Progenitor cell of endocrine pancreas (in vitro differentiated cells): ENCODE measurements around the gene CRABP1. TPM values are rescaled to one million over a fixed set of nuclear protein-coding genes. Genes with fewer than 3 reads are reported as not detected.

Experiments used
- DNase-seq: peaks from one replicate; pipeline ENCODE4 v3.0.0; 2021; ENCODE audit warnings: low spot score; ENCODE audit not compliant: unreplicated experiment
- H3K27ac Mint-ChIP-seq: 2 replicates; pipeline ENCODE4 v1.8.0; 2021; ENCODE audit warnings: mild to moderate bottlenecking, moderate library complexity, mixed read lengths
- H3K27me3 Mint-ChIP-seq: 2 replicates; pipeline ENCODE4 v1.8.0; 2021; ENCODE audit warnings: mixed read lengths
- H3K36me3 Mint-ChIP-seq: 2 replicates; pipeline ENCODE4 v1.8.0; 2022; ENCODE audit warnings: mixed read lengths; ENCODE audit not compliant: insufficient read depth
- H3K4me1 Mint-ChIP-seq: 2 replicates; pipeline ENCODE4 v1.8.0; 2021; ENCODE audit warnings: low read depth, mixed read lengths
- H3K4me3 Mint-ChIP-seq: 2 replicates; pipeline ENCODE4 v1.8.0; 2021; ENCODE audit warnings: low read depth, mild to moderate bottlenecking, moderate library complexity, mixed read lengths
- H3K9me3 Mint-ChIP-seq: 2 replicates; pipeline ENCODE4 v1.8.0; 2021; ENCODE audit warnings: low read depth, mixed read lengths
- total RNA-seq: library from RNA; stranded (reverse); gene quantifications from 2 replicates; pipeline ENCODE4 v1.2.1, GENCODE V29; 2021
- TF ChIP-seq, protein P1 (sequence below): fragments of 200-600 bp; sonication (generic); IDR thresholded peaks from one replicate; pipeline ENCODE4 v1.5.0; 2021; ENCODE audit warnings: antibody characterized with exemption, mild to moderate bottlenecking; ENCODE audit not compliant: unreplicated experiment

Gene CRABP1
- total RNA-seq, 1 donor from 2014 or later, result 1.1 TPM

DNA sequence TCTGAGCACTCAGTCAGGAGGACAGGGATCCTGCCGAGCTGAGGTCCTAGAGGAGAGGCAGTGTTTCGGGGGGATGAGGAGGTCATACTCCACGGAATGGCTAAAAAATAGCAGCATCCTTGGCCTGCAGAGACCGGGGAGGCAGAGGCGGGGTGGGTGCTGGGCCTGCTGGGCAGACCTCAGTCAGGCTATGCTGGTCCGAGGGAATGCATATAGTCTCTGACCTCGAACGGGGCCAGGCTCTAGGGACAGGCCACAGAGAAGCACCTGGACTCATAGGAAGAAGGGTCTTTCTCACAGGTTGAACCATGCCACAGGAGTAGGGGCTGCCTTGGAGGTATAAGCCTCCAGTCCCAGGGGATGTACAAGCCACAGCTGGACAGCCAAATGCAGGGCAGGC is 26.8 kb upstream of the CRABP1 start:
- Mint-ChIP-seq H3K4me1 (peaks cover 7% of the 10 kb centered on the region), H3K36me3 (no peaks in the 10 kb centered on the region), H3K9me3 (no peaks in the 10 kb centered on the region), H3K27me3 (peaks cover 22% of the 10 kb centered on the region), H3K27ac (no peak overlapping the region), H3K4me3 (no peak overlapping the region)
- DNase-seq, result no peak
- TF ChIP-seq, protein P1, sequence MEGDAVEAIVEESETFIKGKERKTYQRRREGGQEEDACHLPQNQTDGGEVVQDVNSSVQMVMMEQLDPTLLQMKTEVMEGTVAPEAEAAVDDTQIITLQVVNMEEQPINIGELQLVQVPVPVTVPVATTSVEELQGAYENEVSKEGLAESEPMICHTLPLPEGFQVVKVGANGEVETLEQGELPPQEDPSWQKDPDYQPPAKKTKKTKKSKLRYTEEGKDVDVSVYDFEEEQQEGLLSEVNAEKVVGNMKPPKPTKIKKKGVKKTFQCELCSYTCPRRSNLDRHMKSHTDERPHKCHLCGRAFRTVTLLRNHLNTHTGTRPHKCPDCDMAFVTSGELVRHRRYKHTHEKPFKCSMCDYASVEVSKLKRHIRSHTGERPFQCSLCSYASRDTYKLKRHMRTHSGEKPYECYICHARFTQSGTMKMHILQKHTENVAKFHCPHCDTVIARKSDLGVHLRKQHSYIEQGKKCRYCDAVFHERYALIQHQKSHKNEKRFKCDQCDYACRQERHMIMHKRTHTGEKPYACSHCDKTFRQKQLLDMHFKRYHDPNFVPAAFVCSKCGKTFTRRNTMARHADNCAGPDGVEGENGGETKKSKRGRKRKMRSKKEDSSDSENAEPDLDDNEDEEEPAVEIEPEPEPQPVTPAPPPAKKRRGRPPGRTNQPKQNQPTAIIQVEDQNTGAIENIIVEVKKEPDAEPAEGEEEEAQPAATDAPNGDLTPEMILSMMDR, result no peak

DNA sequence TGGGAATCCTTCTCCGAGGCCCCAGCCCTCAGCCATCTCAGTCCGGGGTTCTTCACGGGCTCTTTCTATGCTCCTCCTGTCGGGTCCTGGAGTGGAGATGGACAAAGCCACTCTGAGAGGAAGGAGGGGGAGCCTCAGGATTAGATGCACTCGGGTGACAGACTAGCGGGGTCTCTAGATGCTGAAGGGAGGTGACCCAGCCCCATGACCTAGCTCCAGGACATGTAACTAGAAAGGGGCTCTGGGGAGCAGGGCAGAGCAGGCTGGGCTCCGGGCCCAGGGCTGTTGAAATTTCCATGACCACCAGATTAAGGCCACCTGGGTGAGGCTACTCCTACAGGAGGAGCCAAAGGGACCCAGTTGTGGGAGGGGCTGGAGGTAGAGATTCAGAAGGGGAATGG is 26.0 kb upstream of the CRABP1 start:
- H3K4me1 Mint-ChIP-seq, result peaks cover 7% of the 10 kb centered on the region
- no peak overlapping the region for H3K4me3 Mint-ChIP-seq
- H3K27ac Mint-ChIP-seq, result no peak overlapping the region
- H3K36me3 Mint-ChIP-seq, result no peaks in the 10 kb centered on the region
- H3K9me3 Mint-ChIP-seq, result no peaks in the 10 kb centered on the region
- H3K27me3 Mint-ChIP-seq, result peaks cover 23% of the 10 kb centered on the region
- DNase-seq, result no peak
- TF ChIP-seq, protein P1, result no peak

GRCh38 chr15:78315686-78316282 is 24.4 kb upstream of the CRABP1 start:
- no peak overlapping the region for H3K27ac Mint-ChIP-seq
- H3K4me1 Mint-ChIP-seq, result peaks cover 7% of the 10 kb centered on the region
- no peaks in the 10 kb centered on the region for H3K9me3 Mint-ChIP-seq
- H3K36me3 Mint-ChIP-seq, result no peaks in the 10 kb centered on the region
- peaks cover 23% of the 10 kb centered on the region for H3K27me3 Mint-ChIP-seq
- H3K4me3 Mint-ChIP-seq, result no peak overlapping the region
- TF ChIP-seq, protein P1, result peak; percentile 36
- no peak for DNase-seq

DNA sequence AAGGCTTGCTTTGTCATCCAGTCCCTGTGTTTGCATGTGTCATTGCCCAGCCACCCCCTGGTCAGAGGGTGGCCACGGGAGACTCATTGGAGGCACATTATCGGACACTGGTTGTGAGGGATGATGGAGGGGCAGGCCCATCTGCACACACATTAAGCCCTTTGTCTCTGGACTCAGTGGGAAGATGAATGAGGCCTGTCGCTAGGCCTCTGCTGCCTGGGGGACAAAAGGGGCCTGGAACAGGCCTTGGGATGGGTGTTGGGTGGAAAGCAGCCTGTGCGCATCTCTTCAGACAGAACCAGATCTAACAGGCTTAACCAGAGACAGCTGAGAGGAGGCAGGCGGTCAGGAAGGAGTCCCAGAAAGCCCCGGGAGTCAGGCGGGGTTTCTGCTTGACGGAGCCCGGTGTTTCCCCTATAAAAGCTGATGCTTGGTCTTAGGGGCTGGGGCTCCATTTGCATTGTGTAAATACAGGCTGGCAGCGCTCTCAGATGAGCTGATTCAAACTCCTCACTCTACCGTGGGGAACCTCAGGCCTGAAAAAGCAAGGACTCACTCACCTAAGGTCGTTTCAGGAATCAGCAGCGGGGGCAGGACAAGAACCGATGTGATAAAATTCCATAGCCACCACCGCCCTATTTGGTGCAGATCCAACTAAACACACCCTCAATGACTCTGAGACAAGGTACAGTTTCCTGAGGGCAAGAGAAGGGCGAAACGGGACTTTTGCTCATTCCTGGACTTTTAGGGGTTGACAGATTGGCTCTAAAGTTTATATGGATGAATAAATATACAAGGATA is 23.7 kb upstream of the CRABP1 start:
- H3K27me3 Mint-ChIP-seq, result peaks cover 24% of the 10 kb centered on the region
- no peak for DNase-seq
- peak overlapping the region; percentile 49 for H3K27ac Mint-ChIP-seq
- TF ChIP-seq, protein P1, result no peak
- H3K4me3 Mint-ChIP-seq, result no peak overlapping the region
- no peaks in the 10 kb centered on the region for H3K36me3 Mint-ChIP-seq
- peaks cover 7% of the 10 kb centered on the region for H3K4me1 Mint-ChIP-seq
- no peaks in the 10 kb centered on the region for H3K9me3 Mint-ChIP-seq

- TF ChIP-seq, protein P1, result no peak
- peaks cover 12% of the 10 kb centered on the region for H3K4me1 Mint-ChIP-seq
- no peaks in the 10 kb centered on the region for H3K36me3 Mint-ChIP-seq
- H3K27ac Mint-ChIP-seq, result no peak overlapping the region
- no peak for DNase-seq
- H3K27me3 Mint-ChIP-seq, result peaks cover 28% of the 10 kb centered on the region
- no peak overlapping the region for H3K4me3 Mint-ChIP-seq
- H3K9me3 Mint-ChIP-seq, result no peaks in the 10 kb centered on the region
Observed at GRCh38 chr15:78317145-78317836, 22.9 kb upstream of the CRABP1 start.
